ENCODE measurements around the gene PRM2.

GRCh38 chr16:11276896-11277593 lies 765 bp upstream of the PRM2 start:
- TF ChIP-seq POLR2AphosphoS5 (IDR thresholded peaks at IDR 0.05; ENCODE audit: low read depth, low read length) (no peak), SIN3A (IDR thresholded peaks at IDR 0.05; ENCODE audit: borderline replicate concordance, insufficient read depth, low read length) (no peak), TAF1 (IDR thresholded peaks at IDR 0.05; ENCODE audit: borderline replicate concordance, insufficient read depth, low read length) (no peak), REST (IDR thresholded peaks at IDR 0.05; ENCODE audit: insufficient read depth in 1 of 2, low read depth in 2 of 2, low read length in 2 of 2) (no peak), FOXP2 (optimal IDR thresholded peaks at IDR 0.05; ENCODE audit: borderline replicate concordance, extremely low read depth, extremely low read length, insufficient read depth) (no peak)

All from PFSK-1 (cell line).